ENCODE results near the gene RTN3. TPM values are rescaled to one million over a fixed set of nuclear protein-coding genes. Genes with fewer than 3 reads are reported as not detected.
"Not testable (repeated sequence)": the region's sequence is repeated elsewhere in the genome, so short reads cannot be mapped to it uniquely, and the experiment has no call there.

Gene RTN3
- total and polyA plus RNA-seq, 2 donors = 79.8 to 92.8 TPM

DNA sequence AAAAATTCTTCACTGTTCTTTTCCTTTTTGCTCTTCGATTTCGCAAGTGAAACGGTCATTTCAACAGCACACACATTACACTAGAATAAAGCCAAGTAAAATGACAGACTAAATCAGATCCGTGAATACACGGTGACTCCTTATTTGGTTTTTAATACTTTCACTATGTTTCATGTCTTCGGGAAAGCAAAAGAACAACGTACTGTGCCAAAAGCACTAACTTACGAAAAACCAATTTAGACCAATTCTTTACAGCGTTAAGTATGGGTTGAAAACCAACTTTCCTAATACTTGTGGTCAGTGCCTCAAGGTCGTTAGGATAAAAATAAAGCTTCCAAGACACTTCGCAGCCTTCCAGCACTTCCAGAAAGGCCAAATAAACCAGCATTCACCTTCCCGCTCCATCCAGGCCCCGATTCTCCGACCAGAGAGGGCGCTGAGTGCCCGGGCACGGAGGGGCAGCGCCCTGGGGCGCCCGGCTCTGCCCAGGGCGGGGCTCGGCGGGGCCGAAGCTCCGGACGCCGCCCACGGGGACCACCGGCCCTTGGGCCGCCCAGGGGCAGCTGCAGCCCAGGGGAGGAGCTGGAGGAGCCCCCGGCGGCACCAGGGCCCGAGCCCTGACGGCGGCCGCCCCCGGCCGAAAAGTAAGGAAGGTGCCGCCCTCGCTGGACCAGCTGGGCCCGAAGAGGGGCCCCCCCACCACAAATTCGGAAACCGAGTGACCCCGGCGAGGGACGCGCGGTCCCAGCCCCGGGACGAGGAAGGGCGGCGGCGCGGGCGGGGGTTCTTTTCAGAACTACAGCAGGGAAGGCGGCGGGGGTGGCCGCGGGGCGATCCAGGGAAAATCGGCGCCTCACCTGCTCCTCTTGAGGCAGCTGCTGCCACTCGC is 10.6 kb upstream of the RTN3 start:
- Histone ChIP-seq H3K27ac (ENCODE audit: low read depth) (peak overlapping the region; percentile 95), H3K36me3 (ENCODE audit: insufficient read depth) (no peaks in the 10 kb centered on the region), H3K4me1 (ENCODE audit: insufficient read depth) (no peaks in the 10 kb centered on the region), H3K4me3 (ENCODE audit: low read depth, low read length) (peak overlapping the region; percentile 84)
- no peak for DNase-seq (ENCODE audit: extremely low spot score)
- 1% methylated on average over 63 of the region's 63 CpGs for WGBS

DNA sequence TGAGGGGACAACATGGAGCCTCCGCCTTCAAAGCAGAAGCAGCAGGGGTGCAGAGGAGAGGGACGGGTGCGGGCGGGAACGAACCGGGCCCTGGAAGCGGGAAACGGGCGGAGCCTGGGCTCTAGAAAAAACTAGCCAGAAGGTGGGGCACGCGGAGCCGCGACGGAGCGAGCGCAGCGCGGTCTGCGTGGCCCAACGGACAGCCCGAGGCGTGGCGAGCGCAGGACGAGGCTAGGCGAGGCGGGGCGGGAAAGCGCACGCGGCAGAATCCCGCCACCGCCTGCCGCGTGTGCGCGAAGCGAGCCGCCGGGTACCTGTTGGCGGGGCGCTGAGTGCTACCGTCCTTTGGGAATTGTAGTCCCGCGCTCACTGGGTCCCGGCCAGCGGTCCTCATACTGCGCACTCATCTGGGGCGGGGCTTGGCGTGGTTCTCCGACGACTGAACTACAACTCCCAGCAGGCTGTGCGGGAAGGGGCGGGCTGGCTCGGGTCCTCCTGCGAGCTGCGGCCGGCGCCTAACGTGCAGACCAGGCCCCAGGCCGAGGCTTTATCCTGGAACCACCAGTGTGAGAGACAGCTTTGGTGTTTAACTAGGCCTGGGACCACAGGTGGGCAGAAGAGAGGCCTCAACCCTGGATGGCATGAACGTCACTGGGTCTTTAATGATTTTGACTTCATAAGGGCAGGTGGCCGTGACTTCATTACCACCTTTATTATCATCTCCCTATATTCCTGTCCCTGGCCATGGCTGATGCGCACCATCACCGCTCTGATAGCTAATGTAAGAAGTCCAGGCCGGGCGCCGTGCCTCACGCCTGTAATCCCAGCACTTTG is 9.8 kb upstream of the RTN3 start, which contains the start of gene ATL3:
Gene ATL3, minus strand, starts transcription at position 55 of the 834 bp plus-strand sequence. Its CDS starts 41 bp downstream, at position 14.
- no peaks in the 10 kb centered on the region for H3K4me1 ChIP-seq (ENCODE audit: insufficient read depth)
- H3K36me3 ChIP-seq (ENCODE audit: insufficient read depth) = no peaks in the 10 kb centered on the region
- H3K4me3 ChIP-seq (ENCODE audit: low read depth, low read length) = peak within 1 kb of the TSS; percentile 84
- WGBS = 11% methylated on average over 69 of the region's 69 CpGs
- peak; percentile 92 for DNase-seq (ENCODE audit: extremely low spot score)
- H3K27ac ChIP-seq (ENCODE audit: low read depth) = peak within 1 kb of the TSS; percentile 95

DNA sequence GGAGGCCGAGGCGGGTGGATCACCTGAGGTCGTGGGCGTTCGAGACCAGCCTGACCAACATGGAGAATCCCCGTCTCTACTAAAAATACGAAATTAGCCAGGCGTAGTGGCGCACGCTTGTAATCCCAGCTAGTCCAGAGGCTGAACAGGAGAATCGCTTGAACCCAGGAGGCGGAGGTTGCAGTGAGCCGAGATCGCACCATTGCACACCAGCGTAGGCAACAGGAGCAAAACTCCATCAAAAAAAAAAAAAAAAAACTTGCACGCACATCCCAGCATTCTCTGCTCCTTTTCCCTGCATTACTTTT is 9.2 kb upstream of the RTN3 start:
- WGBS = 99% methylated on average over 16 of the region's 16 CpGs
- no peak for DNase-seq (ENCODE audit: extremely low spot score)
- no peaks in the 10 kb centered on the region for H3K4me1 ChIP-seq (ENCODE audit: insufficient read depth)
- no peak overlapping the region for H3K27ac ChIP-seq (ENCODE audit: low read depth)
- H3K4me3 ChIP-seq (ENCODE audit: low read depth, low read length) = no peak overlapping the region
- no peaks in the 10 kb centered on the region for H3K36me3 ChIP-seq (ENCODE audit: insufficient read depth)

DNA sequence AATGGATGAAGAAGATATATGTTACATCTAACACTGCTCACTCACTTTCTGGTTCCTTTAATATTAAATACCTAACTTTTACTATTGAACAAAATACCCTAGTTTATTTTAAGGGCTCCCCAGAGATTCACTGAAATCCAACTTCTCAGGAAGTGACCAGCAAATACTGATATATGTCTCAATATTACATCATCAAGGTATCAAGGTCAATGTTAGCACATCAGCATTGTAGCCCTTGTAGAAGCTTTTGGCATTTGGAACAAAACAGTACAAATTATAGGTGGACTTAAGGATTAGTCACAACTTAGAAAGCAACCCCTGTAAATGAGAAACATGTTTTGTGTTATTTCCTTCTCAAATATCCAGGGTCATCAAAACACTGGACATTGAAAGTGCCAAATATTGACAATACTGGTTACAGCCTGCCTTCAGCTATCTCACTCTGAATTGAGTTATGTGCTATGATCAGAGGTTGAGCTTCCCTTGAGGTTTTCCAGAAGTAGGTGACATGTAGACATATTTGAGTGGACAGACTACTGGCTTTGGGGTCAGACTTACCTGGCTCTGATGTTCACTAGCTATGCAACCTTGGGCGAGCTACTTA is 8.3 kb upstream of the RTN3 start:
- Histone ChIP-seq H3K4me1 (ENCODE audit: insufficient read depth) (no peaks in the 10 kb centered on the region), H3K27ac (ENCODE audit: low read depth) (no peak overlapping the region), H3K4me3 (ENCODE audit: low read depth, low read length) (no peak overlapping the region), H3K36me3 (ENCODE audit: insufficient read depth) (no peaks in the 10 kb centered on the region)
- WGBS = 94% methylated on average over 1 of the region's 1 CpG
- no peak for DNase-seq (ENCODE audit: extremely low spot score)

DNA sequence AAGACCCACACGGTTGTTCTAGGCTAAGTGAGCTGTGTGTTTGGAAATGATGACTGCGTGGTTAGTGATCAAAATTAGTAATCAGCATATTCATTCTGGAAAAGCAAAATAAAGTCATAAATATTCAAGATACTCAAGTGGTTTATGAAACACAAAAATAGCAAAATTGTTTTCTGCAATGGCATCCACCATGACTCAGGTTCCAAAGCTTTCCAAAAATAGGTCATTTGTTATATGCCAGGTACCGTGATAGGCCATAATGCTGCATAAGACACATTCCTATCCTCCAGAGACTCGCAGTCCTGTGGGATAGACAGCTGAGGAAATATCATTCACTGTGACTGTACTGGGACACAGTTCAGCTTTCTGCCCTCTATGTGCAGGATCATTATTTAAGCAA is 7.7 kb upstream of the RTN3 start:
- H3K27ac ChIP-seq (ENCODE audit: low read depth) = no peak overlapping the region
- H3K4me3 ChIP-seq (ENCODE audit: low read depth, low read length) = no peak overlapping the region
- 67% methylated on average over 4 of the region's 4 CpGs for WGBS
- no peaks in the 10 kb centered on the region for H3K36me3 ChIP-seq (ENCODE audit: insufficient read depth)
- no peak for DNase-seq (ENCODE audit: extremely low spot score)
- no peaks in the 10 kb centered on the region for H3K4me1 ChIP-seq (ENCODE audit: insufficient read depth)

DNA sequence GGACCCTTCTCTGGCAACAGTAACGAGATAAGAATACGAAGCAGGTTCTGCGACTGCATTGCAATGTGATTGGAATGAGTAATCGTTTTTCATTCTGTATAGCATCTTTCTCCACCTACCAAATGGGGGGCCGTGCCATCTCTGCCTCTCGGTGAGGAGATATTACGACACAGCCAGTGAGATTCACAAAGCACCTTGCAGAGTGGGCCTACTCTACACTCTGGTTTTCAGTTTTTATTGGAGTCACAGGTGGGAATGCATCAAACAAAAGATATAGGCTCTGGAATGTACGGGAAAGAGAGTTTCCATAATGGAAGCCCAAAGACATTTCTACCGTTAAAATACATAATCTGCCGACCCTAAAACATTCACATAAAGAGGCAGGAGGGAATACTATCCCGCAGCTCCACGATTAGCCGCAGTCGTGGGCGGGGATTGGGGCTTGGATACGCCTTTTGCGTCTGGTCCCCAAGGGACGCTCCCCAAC is 423 bp upstream of the RTN3 start:
- Histone ChIP-seq H3K4me3 (ENCODE audit: low read depth, low read length) (peak overlapping the region; percentile 21), H3K27ac (ENCODE audit: low read depth) (peak overlapping the region; percentile 60), H3K4me1 (ENCODE audit: insufficient read depth) (no peaks in the 10 kb centered on the region), H3K36me3 (ENCODE audit: insufficient read depth) (no peaks in the 10 kb centered on the region)
- no peak for DNase-seq (ENCODE audit: extremely low spot score)
- 4% methylated on average over 18 of the region's 18 CpGs for WGBS

DNA sequence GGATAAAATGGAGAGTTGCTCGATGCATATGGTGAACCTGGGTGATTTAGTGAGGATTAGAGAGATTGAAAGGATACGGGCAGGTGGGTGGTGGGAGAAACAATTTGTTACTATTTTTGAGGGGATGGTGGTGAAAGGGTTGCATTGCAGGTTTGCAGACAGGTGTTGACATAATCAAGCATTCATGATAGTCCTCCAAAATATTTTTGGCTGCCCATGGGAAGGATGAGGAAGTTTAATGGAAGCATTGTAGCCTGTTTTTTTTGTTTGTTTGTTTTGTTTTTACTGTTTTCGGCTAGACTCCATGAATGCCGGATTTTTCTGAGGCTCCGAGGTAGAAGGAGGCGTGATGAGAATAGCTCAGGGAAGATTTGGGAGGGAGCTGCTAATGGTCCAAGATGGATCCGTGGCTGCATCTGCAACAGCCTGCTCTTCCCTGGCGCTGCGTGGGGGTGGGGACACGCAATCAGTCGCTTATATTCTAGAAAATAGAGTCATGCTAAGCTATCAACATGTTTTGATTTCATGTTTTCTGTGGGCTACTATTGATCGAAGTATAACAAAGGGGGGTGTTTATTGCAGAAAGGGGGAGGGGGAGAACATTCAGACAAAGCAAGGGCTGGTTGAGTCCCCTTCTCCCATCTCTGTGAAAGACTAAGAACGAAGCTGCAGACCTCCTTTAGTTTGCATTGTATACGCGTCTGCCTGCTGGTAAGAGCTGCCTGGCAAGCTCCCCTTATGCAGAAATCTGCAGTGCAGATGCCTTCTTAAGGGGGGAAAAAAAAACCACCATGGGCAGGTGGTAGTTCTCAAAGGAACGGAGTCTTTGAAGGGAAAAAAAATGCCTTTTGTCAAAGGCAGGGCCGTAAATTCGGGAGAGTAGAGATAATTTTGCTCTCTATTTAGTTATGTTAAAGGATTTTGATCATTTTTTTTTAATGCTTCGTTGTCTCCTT is 1.0 kb downstream of the RTN3 start:
- Histone ChIP-seq H3K4me3 (ENCODE audit: low read depth, low read length) (peak overlapping the region; percentile 71), H3K36me3 (ENCODE audit: insufficient read depth) (no peaks in the 10 kb centered on the region), H3K27ac (ENCODE audit: low read depth) (no peak overlapping the region), H3K4me1 (ENCODE audit: insufficient read depth) (no peaks in the 10 kb centered on the region)
- WGBS = 4% methylated on average over 19 of the region's 19 CpGs
- DNase-seq (ENCODE audit: extremely low spot score) = no peak

DNA sequence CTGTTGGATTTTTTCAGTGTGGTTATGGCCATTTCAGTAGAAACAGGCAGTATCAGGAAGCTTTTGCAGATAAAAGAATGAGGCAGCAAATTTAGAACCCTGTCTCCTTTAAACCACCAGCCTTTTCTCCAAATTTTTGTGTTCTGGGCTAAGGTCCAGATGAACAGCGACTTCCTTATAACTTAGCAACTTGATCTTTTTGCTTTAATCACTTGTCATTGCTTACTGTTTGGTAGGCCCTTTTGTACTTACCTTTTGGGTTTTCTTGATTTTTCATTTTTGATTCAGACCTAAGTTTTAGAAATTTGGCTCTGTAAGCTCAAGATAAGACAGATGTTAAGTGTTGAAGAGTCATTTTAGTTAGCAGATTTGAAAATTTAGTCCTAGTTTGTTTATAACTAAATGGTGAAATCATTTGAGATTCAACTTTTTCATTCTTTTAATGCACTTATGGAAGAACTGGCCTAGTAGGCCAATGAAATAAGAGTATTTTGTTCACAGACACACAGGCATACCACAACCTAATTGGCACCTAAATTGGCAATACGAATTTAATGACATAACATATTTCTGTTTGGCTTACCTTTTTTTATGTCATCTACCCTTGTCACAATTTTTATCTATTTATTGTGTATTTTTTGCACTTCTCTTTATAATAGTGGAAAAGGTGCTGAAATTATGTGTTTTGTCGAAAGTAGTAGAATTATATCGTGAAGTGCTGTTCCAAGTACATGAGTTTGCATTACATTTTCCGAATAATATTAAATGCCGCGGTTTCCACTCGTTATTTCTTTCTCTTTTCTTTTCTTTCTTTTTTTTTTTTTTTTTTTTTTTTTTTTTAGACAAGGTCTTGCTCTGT is 2.1 kb downstream of the RTN3 start:
- Histone ChIP-seq H3K27ac (ENCODE audit: low read depth) (no peak overlapping the region), H3K4me1 (ENCODE audit: insufficient read depth) (no peaks in the 10 kb centered on the region), H3K36me3 (ENCODE audit: insufficient read depth) (no peaks in the 10 kb centered on the region), H3K4me3 (ENCODE audit: low read depth, low read length) (no peak overlapping the region)
- no peak for DNase-seq (ENCODE audit: extremely low spot score)
- 79% methylated on average over 8 of the region's 8 CpGs for WGBS

DNA sequence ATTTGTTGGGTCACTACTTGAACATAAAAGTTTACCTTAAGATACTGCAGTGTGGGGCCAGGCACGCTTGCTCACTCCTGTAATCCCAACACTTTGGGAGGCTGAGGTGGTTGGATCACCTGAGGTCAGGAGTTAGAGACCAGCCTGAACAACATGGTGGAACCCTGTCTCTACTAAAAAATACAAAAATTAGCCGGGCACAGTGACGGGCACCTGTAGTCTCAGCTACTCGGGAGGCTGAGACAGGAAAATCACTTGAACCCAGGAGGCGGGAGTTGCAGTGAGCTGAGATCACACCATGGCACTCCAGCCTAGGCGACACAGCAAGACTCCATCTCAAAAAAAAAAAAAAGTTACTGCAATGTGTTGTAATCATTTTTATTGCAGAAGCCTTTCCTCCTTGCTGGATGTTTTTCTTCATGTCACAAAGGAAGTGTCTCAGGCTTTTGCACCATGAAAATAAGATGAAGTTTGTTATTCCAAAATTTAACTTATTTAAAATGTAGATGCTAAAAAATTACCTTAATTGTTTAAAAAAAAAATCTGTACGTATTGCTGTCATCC is 3.9 kb downstream of the RTN3 start:
- not testable (repeated sequence) for DNase-seq (ENCODE audit: extremely low spot score); H3K27ac ChIP-seq (ENCODE audit: low read depth)
- 88% methylated on average over 7 of the region's 7 CpGs for WGBS

DNA sequence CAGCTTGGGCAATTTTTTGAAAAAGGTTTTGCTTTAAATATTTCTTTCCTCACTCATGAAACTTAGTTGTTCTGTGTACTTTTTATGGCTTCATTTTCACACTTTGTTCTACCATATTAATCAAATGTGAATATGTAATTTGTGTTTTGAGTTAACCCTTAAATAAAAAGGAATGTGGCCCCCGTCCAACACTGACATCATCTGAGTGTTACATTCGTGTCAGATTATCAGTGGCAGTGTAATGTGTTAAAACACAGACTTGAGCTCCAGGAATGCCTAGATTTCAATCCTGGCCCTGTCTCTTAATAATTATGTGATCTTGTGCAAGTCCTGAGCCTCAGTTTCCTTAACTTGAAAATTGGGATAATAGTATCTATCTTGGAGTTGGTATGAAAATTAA is 5.6 kb downstream of the RTN3 start:
- Histone ChIP-seq H3K4me3 (ENCODE audit: low read depth, low read length) (no peak overlapping the region), H3K36me3 (ENCODE audit: insufficient read depth) (no peaks in the 10 kb centered on the region), H3K27ac (ENCODE audit: low read depth) (no peak overlapping the region), H3K4me1 (ENCODE audit: insufficient read depth) (no peaks in the 10 kb centered on the region)
- WGBS = 45% methylated on average over 2 of the region's 2 CpGs
- no peak for DNase-seq (ENCODE audit: extremely low spot score)

More for the DNA sequence above, 3.9 kb downstream of the RTN3 start:
- H3K36me3 ChIP-seq (ENCODE audit: insufficient read depth); H3K4me1 ChIP-seq (ENCODE audit: insufficient read depth); H3K4me3 ChIP-seq (ENCODE audit: low read depth, low read length): not testable (repeated sequence)

DNA sequence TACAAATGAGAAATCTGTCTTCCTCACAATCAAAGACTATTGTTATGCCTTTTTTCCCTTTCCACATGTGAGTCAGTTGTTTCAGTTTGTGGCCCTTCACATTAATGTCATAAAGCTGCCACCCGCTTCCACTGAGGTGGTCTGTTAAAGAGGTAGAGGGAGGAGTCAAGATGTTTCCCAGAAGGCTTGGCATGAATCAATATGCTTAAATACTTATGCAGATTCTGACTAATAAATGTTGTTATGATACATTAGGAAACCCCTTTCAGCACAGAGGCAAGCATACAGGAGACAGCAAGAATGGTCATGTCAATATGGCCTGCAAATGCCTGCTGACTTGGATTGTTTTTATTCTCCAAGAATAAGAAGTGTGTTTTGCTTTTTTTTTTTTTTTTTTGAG is 6.5 kb downstream of the RTN3 start:
- H3K36me3 ChIP-seq (ENCODE audit: insufficient read depth) = no peaks in the 10 kb centered on the region
- no peak overlapping the region for H3K4me3 ChIP-seq (ENCODE audit: low read depth, low read length)
- H3K4me1 ChIP-seq (ENCODE audit: insufficient read depth) = no peaks in the 10 kb centered on the region
- 95% methylated on average over 1 of the region's 1 CpG for WGBS
- no peak for DNase-seq (ENCODE audit: extremely low spot score)
- H3K27ac ChIP-seq (ENCODE audit: low read depth) = no peak overlapping the region

DNA sequence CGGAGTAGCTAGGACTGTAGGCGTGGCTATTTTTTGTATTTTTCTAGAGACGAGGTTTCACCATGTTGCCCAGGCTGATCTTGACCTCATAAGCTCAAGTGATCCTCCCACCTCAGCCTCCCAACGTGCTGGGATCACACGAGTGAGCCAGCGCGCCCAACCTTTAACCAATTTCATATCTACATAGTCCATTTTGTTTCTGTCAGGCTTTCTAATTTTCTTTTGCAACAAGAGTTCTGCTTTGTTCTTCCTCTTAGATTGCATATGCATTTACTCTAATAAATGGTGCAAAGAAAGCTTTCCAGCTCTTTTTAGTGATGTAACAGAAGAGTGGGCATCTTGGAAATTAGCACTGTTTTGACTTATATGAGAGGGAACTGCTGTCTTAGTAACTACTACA is 13.3 kb downstream of the RTN3 start:
- no peaks in the 10 kb centered on the region for H3K36me3 ChIP-seq (ENCODE audit: insufficient read depth)
- no peak for DNase-seq (ENCODE audit: extremely low spot score)
- H3K4me3 ChIP-seq (ENCODE audit: low read depth, low read length) = no peak overlapping the region
- H3K4me1 ChIP-seq (ENCODE audit: insufficient read depth) = no peaks in the 10 kb centered on the region
- 93% methylated on average over 7 of the region's 7 CpGs for WGBS
- H3K27ac ChIP-seq (ENCODE audit: low read depth) = no peak overlapping the region

Data from urinary bladder (tissue), 4 donors.